Right atrium auricular region (tissue), 2 donors: ENCODE measurements around the gene CPT1B. TPM values are rescaled to one million over a fixed set of nuclear protein-coding genes. Genes with fewer than 3 reads are reported as not detected.

ENCODE experiments used
- DNase-seq: peaks from one replicate; pipeline ENCODE4 v3.0.0-alpha.2; 2019; ENCODE audit warnings: low spot score
- H3K27ac ChIP-seq, 2 donors: fragments of 200-600 bp; sonication (generic); 1 replicate in 1 of 2; 2 replicates in 1 of 2; pipeline ENCODE4 v1.5.1; 2016 to 2019
- H3K27me3 ChIP-seq, 2 donors: fragments of 200-600 bp; sonication (generic); one replicate each; pipeline versions ENCODE4 v1.5.1 to v1.6.0; 2017 to 2019
- H3K36me3 ChIP-seq: fragments of 200-600 bp; sonication (generic); one replicate; pipeline ENCODE4 v1.5.1; 2016
- H3K4me1 ChIP-seq, 2 donors: fragments of 200-600 bp; sonication (generic); one replicate each; pipeline versions ENCODE4 v1.5.1 to v1.6.0; 2017 to 2019
- H3K4me3 ChIP-seq, 2 donors: fragments of 200-600 bp; sonication (generic); 1 replicate in 1 of 2; 2 replicates in 1 of 2; pipeline ENCODE4 v1.5.1; 2017 to 2019; ENCODE audit warnings: mild to moderate bottlenecking in 1 of 2, moderate library complexity in 1 of 2
- H3K9me3 ChIP-seq, 2 donors: fragments of 200-600 bp; sonication (generic); one replicate each; pipeline ENCODE4 v1.5.1; 2019
- CTCF ChIP-seq, 2 donors: fragments of 200-600 bp; sonication (generic); IDR thresholded peaks; one replicate each; pipeline ENCODE4 v1.5.1; 2019; ENCODE audit warnings: antibody characterized with exemption in 2 of 2
- total RNA-seq, 2 donors: library from RNA; depleted of rRNA; stranded (reverse); fragments of >200 nt; gene quantifications; one replicate each; pipeline ENCODE4 v1.1.0, GENCODE V29; 2016

Gene CPT1B
- total RNA-seq, 2 donors from 2014 or later = 184 to 281 TPM

- DNase-seq = peak; percentile 86
- peak overlapping the region; percentile 47 to 67 for H3K4me3 ChIP-seq
- no peaks in the 10 kb centered on the region for H3K36me3 ChIP-seq
- no peaks in the 10 kb centered on the region for H3K9me3 ChIP-seq
- H3K4me1 ChIP-seq = peaks cover 0 to 43% of the 10 kb centered on the region in 2 donors
- H3K27me3 ChIP-seq = peaks cover 0 to 7% of the 10 kb centered on the region in 2 donors
- TF ChIP-seq CTCF (IDR thresholded peaks at IDR 0.05) = no peak
- peak overlapping the region; percentile 92 to 96 for H3K27ac ChIP-seq
These were observed 46.1 kb downstream of the CPT1B start for GRCh38 chr22:50531962-50532674.

GRCh38 chr22:50531546-50531961 lies 46.7 kb downstream of the CPT1B start:
- H3K4me3 ChIP-seq = peak overlapping the region; percentile 47 to 67
- peaks cover 0 to 7% of the 10 kb centered on the region in 2 donors for H3K27me3 ChIP-seq
- TF ChIP-seq CTCF (IDR thresholded peaks at IDR 0.05) = no peak
- peaks cover 0 to 49% of the 10 kb centered on the region in 2 donors for H3K4me1 ChIP-seq
- DNase-seq = no peak
- no peaks in the 10 kb centered on the region for H3K36me3 ChIP-seq
- peak overlapping the region; percentile 92 to 96 for H3K27ac ChIP-seq
- no peaks in the 10 kb centered on the region for H3K9me3 ChIP-seq

- H3K4me3 ChIP-seq = peak overlapping the region; percentile 47 to 67
- peaks cover 0 to 53% of the 10 kb centered on the region in 2 donors for H3K4me1 ChIP-seq
- peak overlapping the region; percentile 92 to 96 for H3K27ac ChIP-seq
- no peaks in the 10 kb centered on the region for H3K9me3 ChIP-seq
- TF ChIP-seq CTCF (IDR thresholded peaks at IDR 0.05) = no peak
- H3K36me3 ChIP-seq = no peaks in the 10 kb centered on the region
- H3K27me3 ChIP-seq = peaks cover 0 to 7% of the 10 kb centered on the region in 2 donors
- peak; percentile 92 for DNase-seq
These were observed 47.2 kb downstream of the CPT1B start for GRCh38 chr22:50530877-50531545.

- Histone ChIP-seq H3K9me3 (no peaks in the 10 kb centered on the region), H3K27me3 (peaks cover 0 to 7% of the 10 kb centered on the region in 2 donors), H3K36me3 (no peaks in the 10 kb centered on the region), H3K27ac (peak overlapping the region; percentile 92 to 96), H3K4me3 (peak overlapping the region; percentile 47 to 67), H3K4me1 (peaks cover 0 to 53% of the 10 kb centered on the region in 2 donors)
- DNase-seq = no peak
- no peak for TF ChIP-seq CTCF (IDR thresholded peaks at IDR 0.05)
These were observed 47.7 kb downstream of the CPT1B start for GRCh38 chr22:50530580-50530876.

- Histone ChIP-seq H3K27ac (peak within 1 kb of the TSS; percentile 92 to 96), H3K36me3 (no peaks in the 10 kb centered on the region), H3K27me3 (peaks cover 0 to 7% of the 10 kb centered on the region in 2 donors), H3K4me1 (peaks cover 0 to 53% of the 10 kb centered on the region in 2 donors), H3K4me3 (peak within 1 kb of the TSS; percentile 47 to 67), H3K9me3 (no peaks in the 10 kb centered on the region)
- TF ChIP-seq CTCF (IDR thresholded peaks at IDR 0.05) = no peak
- peak; percentile 90 for DNase-seq
These were observed 48.2 kb downstream of the CPT1B start, which contains the start of gene TYMP for GRCh38 chr22:50529897-50530579. TSS of gene TYMP (minus strand) at chr22:50530012. CDS start at chr22:50529709, 303 bp downstream.
